ENCODE results near the gene NRXN3. TPM values are rescaled to one million over a fixed set of nuclear protein-coding genes. Genes with fewer than 3 reads are reported as not detected.

Gene NRXN3
- total and polyA plus RNA-seq, 8 donors = 0.53 to 2.5 (median 1.5) TPM

DNA sequence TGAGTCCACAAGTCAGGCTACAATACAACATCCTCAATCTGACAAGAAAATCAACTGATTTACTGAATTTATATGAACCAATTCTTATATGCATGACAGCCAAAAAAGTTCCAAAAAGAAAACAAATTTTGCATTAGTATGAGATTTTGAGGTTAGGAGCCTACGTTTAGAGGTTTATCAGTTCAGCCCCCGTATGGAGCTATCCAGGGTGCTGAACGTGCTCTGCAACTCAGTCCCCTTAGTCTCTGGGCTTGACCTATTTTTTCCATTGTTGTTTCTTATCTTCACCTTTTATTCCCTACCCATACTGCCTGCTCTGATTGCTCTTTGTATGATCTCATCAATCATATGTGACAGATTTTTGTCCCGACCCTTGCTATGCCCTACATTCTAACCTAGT lies 693.0 kb downstream of the NRXN3 start:
- WGBS, 2 donors = 1 to 3% methylated on average over 4 of the region's 4 CpGs
- DNase-seq (peak in 1 of 6 donors; percentile 12), FAIRE-seq (no peak), ATAC-seq (peak in 1 of 4 donors; percentile 71)
- Histone ChIP-seq H3K9me3 (no peaks in the 10 kb centered on the region), H3K27ac (no peak overlapping the region), H3K4me3 (no peak overlapping the region), H3K27me3 (no peaks in the 10 kb centered on the region), H3K36me3 (no peaks in the 10 kb centered on the region), H3K4me1 (no peaks in the 10 kb centered on the region)
- TF ChIP-seq, protein P1, sequence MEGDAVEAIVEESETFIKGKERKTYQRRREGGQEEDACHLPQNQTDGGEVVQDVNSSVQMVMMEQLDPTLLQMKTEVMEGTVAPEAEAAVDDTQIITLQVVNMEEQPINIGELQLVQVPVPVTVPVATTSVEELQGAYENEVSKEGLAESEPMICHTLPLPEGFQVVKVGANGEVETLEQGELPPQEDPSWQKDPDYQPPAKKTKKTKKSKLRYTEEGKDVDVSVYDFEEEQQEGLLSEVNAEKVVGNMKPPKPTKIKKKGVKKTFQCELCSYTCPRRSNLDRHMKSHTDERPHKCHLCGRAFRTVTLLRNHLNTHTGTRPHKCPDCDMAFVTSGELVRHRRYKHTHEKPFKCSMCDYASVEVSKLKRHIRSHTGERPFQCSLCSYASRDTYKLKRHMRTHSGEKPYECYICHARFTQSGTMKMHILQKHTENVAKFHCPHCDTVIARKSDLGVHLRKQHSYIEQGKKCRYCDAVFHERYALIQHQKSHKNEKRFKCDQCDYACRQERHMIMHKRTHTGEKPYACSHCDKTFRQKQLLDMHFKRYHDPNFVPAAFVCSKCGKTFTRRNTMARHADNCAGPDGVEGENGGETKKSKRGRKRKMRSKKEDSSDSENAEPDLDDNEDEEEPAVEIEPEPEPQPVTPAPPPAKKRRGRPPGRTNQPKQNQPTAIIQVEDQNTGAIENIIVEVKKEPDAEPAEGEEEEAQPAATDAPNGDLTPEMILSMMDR (IDR thresholded peaks at IDR 0.05) = no peak
- intact Hi-C loops (cut with DNase I) = no loop called here

DNA sequence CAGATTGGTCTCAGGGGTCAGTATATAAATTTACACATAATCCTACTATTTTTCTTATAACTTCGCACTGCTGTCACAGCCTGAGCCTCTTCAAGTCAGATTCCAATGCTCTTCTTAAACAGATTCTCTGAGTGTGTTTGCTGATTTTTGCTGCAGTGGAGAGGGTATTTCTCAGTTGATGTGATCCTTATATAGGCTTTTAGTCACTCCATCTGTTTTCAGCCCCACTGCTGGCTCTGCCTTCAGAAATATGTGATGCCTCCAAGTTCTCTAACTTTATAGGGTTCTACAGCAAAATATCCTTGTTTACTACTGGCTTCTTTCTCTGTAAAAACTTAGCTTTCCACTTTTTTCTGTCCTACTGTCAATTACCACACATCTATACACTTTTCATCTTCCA lies 702.7 kb downstream of the NRXN3 start:
- intact Hi-C loops (cut with DNase I) = no loop called here
- Histone ChIP-seq H3K9me3 (no peaks in the 10 kb centered on the region), H3K4me1 (no peaks in the 10 kb centered on the region), H3K36me3 (no peaks in the 10 kb centered on the region), H3K27ac (no peak overlapping the region), H3K27me3 (peaks cover 0 to 7% (median 0%) of the 10 kb centered on the region in 4 donors), H3K4me3 (no peak overlapping the region)
- FAIRE-seq = no peak
- 62 to 93% methylated on average over 1 of the region's 1 CpG for WGBS, 2 donors
- no peak for DNase-seq
- ATAC-seq = no peak
- TF ChIP-seq, protein P1 (IDR thresholded peaks at IDR 0.05) = no peak

DNA sequence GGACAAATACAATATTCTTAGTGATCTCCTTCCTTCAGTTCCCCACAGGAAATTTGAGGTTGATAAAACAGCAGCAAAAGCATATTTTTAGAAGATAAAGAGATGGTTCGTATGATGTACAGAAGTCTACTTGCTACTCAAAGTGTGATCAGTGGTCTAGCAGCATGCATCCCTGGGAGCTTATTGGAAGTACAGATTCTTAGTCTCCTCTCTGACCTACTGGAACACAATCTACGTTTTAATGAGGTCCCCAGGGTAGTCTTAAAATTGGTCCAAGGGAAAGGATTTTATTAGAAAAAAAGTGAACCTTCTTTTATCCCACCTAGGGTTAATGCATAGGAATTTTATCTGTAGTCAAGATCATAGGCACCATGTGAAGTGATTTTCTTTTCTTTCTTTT lies 703.4 kb downstream of the NRXN3 start:
- WGBS, 2 donors = 30 to 32% methylated on average over 2 of the region's 2 CpGs

DNA sequence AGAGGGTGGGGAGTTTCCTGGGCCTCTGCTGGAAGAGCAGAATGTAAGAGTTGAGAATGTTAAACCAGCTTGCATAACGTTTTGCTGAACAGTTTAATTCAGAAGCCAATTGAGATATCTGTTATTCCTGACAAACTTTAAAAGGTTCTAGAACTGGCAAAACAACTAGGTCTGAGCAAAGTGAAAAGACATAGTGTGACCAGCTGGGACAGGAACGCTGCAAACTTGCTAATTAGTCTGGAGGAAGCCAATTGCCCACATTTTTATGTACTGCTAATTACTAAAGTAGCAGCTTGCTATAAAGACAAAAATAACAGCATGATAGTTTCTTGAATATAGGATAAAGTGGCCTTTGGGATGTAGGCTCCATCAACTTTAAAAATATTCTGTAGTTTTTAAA lies 704.9 kb downstream of the NRXN3 start:
- DNase-seq (no peak), ATAC-seq (no peak), FAIRE-seq (no peak)
- peaks cover 0 to 7% (median 0%) of the 10 kb centered on the region in 4 donors for H3K27me3 ChIP-seq
- H3K27ac ChIP-seq = no peak overlapping the region
- WGBS, 2 donors = 16 to 20% methylated on average over 2 of the region's 2 CpGs
- no peaks in the 10 kb centered on the region for H3K9me3 ChIP-seq
- H3K36me3 ChIP-seq = no peaks in the 10 kb centered on the region
- TF ChIP-seq, protein P1 (IDR thresholded peaks at IDR 0.05) = no peak
- no peak overlapping the region for H3K4me3 ChIP-seq
- intact Hi-C loops (cut with DNase I) = no loop called here
- H3K4me1 ChIP-seq = no peaks in the 10 kb centered on the region

More for the DNA sequence above, 703.4 kb downstream of the NRXN3 start:
- no peak overlapping the region for H3K4me3 ChIP-seq
- FAIRE-seq (no peak), DNase-seq (no peak), ATAC-seq (no peak)
- H3K9me3 ChIP-seq = no peaks in the 10 kb centered on the region
- H3K4me1 ChIP-seq = no peaks in the 10 kb centered on the region
- H3K27ac ChIP-seq = no peak overlapping the region
- no peaks in the 10 kb centered on the region for H3K36me3 ChIP-seq
- intact Hi-C loops (cut with DNase I) = no loop called here
- TF ChIP-seq, protein P1 (IDR thresholded peaks at IDR 0.05) = no peak
- peaks cover 0 to 7% (median 0%) of the 10 kb centered on the region in 4 donors for H3K27me3 ChIP-seq

DNA sequence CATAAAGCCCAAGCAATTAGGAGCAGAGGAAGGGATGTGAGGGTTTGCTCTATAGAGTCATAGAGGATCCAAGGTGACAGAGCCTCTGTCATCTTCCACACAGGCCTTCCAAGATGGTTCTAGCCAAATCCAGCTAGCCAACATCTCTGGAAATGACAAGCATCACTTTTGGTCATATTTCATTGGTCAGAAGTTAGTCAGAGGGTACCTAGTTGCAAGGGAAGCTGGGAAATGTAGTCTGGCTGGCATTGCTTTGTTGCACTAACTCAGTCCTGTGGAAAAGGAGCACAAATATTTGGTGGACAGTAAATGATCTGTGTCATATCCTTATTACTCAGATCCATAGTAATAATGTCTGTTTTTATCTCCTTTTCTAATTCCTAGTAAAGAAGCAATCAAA lies 715.7 kb downstream of the NRXN3 start:
- TF ChIP-seq, protein P1 (IDR thresholded peaks at IDR 0.05) = no peak
- Histone ChIP-seq H3K4me1 (no peaks in the 10 kb centered on the region), H3K27me3 (no peaks in the 10 kb centered on the region), H3K9me3 (no peaks in the 10 kb centered on the region), H3K27ac (no peak overlapping the region), H3K4me3 (no peak overlapping the region), H3K36me3 (no peaks in the 10 kb centered on the region)
- FAIRE-seq (no peak), DNase-seq (no peak), ATAC-seq (no peak)
- intact Hi-C loops (cut with DNase I) = no loop called here

Data from pancreas (tissue), 10 donors.